Stomach (tissue), 4 donors: ENCODE data around the gene RAC2.

Experiments
- CTCF ChIP-seq, 7 experiments: fragments of 450-650 bp in 4 of 7; fragments of 200-600 bp in 3 of 7; sonication (generic) in 3 of 7; IDR thresholded peaks; one replicate each; pipeline ENCODE4 v1.5.1; 2016 to 2019; ENCODE audit warnings: antibody characterized with exemption in 7 of 7, control low read depth in 2 of 7, mild to moderate bottlenecking in 1 of 7
- EP300 ChIP-seq: sonication (generic); formaldehyde crosslinking; IDR thresholded peaks from one replicate; pipeline ENCODE4 v1.6.1; 2017; ENCODE audit warnings: antibody characterized with exemption
- POLR2A ChIP-seq, 4 donors: fragments of 450-650 bp; IDR thresholded peaks; one replicate each; pipeline ENCODE4 v1.6.1; 2016; ENCODE audit warnings: antibody characterized with exemption in 4 of 4, control low read depth in 2 of 4, mild to moderate bottlenecking in 1 of 4, moderate library complexity in 1 of 4
- POLR2AphosphoS5 ChIP-seq, 3 donors: sonication (generic); formaldehyde crosslinking; IDR thresholded peaks; one replicate each; pipeline ENCODE4 v1.6.1; 2016; ENCODE audit warnings: antibody characterized with exemption in 3 of 3

GRCh38 chr22:37254209-37254866 lies 10.3 kb upstream of the RAC2 start:
- TF ChIP-seq POLR2A (IDR thresholded peaks at IDR 0.05) = no peak
- TF ChIP-seq CTCF (IDR thresholded peaks at IDR 0.05) = no peak
- no peak for TF ChIP-seq EP300
- TF ChIP-seq POLR2AphosphoS5 (IDR thresholded peaks at IDR 0.05) = no peak
